LNCAP (cell line): ENCODE results near the gene FOXI1.

Experiments used
- TF ChIP-seq, protein P1 (sequence below): fragments of 450-650 bp; IDR thresholded peaks from 2 replicates; pipeline ENCODE4 v1.5.1; 2017; ENCODE audit warnings: mild to moderate bottlenecking

FOXI1 gene

DNA sequence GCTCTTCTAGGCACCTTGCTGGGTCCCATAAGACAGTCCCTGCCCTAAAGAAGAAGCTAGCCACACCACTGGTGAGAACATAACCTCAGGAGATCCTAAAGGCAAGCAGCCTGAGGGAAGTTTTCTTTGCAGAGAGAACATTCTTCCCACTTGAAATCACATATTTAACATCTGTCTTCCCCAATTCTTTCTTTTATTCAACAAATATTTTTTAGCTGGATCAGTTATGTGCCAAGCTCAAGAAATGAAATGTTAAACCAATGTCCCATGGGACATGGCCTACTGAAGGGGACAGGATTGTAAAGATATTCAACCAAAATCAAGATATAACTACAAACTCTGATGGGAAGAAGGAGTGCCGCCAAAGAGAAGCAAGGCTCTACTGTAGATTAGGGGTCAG is 36.5 kb downstream of the FOXI1 start:
- TF ChIP-seq, protein P1, sequence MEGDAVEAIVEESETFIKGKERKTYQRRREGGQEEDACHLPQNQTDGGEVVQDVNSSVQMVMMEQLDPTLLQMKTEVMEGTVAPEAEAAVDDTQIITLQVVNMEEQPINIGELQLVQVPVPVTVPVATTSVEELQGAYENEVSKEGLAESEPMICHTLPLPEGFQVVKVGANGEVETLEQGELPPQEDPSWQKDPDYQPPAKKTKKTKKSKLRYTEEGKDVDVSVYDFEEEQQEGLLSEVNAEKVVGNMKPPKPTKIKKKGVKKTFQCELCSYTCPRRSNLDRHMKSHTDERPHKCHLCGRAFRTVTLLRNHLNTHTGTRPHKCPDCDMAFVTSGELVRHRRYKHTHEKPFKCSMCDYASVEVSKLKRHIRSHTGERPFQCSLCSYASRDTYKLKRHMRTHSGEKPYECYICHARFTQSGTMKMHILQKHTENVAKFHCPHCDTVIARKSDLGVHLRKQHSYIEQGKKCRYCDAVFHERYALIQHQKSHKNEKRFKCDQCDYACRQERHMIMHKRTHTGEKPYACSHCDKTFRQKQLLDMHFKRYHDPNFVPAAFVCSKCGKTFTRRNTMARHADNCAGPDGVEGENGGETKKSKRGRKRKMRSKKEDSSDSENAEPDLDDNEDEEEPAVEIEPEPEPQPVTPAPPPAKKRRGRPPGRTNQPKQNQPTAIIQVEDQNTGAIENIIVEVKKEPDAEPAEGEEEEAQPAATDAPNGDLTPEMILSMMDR = no peak

DNA sequence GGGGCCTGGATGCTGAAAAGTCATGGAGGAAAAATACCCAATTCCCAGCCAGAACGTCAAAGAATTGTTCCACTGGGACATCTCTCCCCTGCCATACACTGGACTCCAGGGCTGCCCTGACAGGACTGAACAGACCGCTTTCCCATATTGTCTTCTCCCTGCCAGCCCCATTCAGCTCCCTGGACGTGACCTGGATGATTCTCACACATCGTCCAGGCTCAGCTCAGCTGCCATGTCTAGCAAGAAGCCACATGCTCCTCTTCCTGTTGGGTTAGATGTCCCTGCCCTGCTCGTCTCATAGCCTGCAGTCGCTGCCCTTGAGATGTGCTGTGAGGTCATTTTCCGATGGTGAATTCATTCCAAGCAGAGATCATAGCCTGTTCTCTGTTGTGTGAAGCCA is 37.4 kb downstream of the FOXI1 start:
- TF ChIP-seq, protein P1 = no peak

DNA sequence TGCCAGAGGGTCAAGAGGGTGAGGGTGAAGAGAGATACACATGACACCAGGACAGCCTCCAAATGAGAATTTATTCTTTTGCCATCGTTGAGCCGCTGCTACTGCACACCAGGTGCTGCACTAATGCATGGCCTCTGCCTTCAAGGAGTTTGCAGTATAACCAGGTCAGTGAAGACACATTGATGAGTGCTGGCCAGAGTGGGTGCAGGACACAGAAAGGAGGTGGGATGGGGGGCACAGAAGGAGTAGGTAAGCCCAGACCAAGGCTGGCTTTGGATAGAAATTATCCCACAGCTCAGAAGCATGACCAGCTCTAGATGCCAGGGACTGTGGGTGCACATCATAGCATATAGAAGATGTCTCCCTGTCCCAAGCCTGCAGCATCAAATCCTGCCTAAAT is 38.0 kb downstream of the FOXI1 start:
- TF ChIP-seq, protein P1 = no peak

DNA sequence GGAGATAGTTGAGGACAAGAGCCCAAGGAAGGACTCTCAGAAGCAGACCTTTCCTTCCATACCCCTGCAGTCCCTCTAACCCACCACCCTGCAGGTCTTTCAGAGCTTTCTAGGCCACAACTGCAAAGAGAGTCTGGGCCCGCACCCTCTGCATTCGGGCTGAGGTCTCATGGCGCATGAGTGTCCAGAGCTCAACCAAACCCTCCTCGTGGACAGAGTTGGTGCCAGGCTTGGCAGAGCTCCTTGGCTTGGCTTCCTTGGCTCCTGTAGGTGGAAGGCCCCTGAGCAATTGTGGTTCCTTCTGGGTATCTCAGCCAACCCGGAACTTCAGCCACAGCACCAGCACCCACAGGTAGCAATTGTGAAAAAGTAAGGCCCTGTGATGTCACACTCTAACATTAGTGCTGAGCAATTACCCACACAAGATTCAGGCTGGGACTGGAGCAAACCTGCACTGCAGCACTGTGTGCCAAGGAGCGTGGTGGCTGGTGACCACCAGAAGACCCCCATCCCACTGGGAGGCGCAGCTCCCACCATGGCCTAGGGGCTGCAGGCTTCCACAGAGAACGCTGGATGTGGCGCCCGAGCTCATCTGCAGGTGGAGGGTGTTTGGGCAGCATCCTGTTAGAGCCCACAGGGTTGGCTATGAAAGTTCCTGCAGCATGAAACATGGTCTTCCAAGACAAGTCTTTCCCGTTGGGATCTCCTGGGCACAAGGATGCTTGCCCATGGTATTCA is 38.8 kb downstream of the FOXI1 start:
- TF ChIP-seq, protein P1 = no peak

DNA sequence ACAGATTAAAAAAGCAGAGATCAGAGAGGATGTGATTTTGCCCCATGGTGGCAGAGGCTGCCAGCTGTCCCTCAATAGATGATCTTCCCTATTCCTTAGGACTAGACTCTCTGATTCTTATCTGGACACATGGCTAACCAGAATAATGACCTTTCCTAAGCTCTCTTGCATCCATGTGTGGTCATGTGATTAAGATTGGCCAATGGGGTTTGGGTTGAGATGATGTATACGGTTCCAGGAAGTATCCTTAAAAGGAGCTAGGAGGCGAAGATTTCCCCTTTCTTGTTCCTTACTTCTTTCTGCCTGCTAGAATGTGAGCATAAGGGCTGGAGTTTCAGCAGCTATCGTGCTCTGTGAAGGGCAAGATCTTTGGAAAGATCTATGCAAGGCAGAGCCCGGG is 39.8 kb downstream of the FOXI1 start:
- TF ChIP-seq, protein P1 = no peak

DNA sequence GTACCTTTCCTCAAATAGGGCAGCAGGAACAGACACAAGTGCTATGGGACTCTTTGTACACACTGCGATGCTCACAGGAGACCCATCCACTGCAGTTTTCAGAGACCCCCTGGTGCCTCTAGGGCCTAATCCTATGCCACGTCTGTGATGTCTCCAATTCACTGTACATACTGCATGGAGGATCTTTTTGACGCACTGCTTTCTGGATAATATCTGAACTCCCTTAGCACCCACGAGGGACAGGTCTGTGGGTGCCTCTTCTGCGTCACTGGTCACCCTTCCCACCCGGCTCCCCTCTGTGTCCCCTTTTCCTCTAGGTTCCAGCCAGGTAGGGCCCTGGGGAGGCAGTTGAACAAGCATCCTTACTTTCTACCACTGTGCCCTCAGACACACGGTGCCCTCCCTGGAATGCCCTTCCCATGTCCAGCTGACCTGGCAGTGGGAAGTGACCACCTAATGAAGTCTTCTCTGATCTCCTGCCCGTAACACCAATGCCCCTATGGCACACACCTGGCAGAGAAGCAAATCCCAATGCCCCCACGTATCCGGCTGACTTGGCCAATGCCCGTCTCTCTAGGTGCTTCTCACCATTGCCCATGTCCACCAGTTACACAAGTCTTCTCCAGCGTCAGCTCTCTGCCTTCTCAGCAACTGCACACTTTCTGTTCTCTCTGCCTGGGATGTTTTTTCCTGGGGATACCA is 41.5 kb downstream of the FOXI1 start:
- TF ChIP-seq, protein P1 = no peak

DNA sequence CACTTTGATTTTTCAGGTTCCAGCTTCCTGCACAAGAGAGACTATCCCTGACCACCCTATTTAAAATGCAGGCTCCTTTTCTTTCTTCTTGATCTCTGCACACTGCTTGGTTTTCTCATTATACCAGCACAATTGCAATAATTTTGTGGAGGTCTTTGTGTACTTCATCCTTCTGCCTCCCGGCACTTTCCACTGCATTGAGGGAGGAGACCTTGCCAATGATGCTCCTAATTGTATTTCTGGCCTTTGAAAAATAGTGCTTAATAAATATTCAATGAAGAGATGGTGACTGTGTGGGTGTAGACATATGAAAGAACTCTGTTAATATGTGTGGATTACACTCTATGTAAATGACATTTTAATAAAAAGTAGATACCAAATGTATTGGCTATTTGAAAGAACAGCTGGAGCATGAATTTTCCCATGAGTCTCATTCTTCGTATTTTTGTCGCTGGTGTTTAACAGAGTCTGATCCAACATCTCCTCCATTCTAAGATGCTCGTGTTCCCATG is 42.1 kb downstream of the FOXI1 start:
- TF ChIP-seq, protein P1 = no peak
